Stimulated activated naive CD8-positive, alpha-beta T cell treated with anti-CD3 and anti-CD28 coated beads, Interleukin-15, Interleukin-2, amounts not matched to agents 100 U/mL and 50 U/mL, for 24 hours (primary cell): ENCODE results near the gene GNPTAB.
A peak's percentile ranks its signal among the peaks of the same experiment; 100 is the strongest.
"Not testable (repeated sequence)": the region's sequence is repeated elsewhere in the genome, so short reads cannot be mapped to it uniquely, and the experiment has no call there.

Experiments used
- ATAC-seq: fragments of 150-1000 bp; cut with Tn5 transposase; one replicate; pipeline ENCODE4 v1.10.0; 2021
- DNase-seq: peaks from one replicate; pipeline ENCODE4 v3.0.0; 2021

GNPTAB gene

DNA sequence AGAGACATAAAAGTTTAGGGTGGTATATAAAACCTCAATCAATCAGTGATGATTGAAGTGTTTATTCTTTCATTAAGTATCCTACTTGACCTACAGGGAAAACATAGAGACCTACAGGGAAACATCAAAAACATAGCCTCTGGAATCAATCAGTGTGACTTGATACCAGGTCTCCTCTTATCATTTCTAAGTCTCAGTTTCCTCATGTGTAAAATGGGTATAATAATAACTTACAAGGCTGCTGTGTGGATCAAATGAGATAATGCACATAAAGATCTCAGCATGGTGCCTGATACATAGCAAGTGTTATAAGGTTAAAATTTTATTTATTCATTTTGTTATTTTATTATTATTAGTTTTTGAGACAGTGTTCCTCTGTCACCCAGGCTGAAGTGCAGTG is 22.2 kb upstream of the GNPTAB start:
- no peak for ATAC-seq

DNA sequence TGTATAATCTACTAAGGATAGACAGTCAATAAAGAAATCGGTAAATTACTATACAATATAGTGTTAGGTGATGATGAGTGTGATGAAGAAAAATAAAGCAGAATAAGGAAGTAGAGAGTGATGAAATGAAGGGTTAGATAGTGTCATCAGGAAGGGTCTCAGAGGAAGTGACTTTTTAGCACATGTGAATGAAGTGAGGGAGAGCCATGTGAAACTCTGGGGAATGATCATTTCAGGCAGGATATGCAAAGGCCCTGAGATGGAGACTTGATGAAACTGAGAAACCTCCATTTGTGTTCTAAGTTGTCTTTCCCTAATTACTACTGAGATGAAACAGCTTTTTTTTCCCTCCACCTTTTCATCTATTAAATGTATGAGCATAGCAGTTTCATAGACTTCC is 19.4 kb upstream of the GNPTAB start:
- DNase-seq (no peak), ATAC-seq (peak; percentile 19)

More for the DNA sequence above, 22.2 kb upstream of the GNPTAB start:
- DNase-seq = no peak

DNA sequence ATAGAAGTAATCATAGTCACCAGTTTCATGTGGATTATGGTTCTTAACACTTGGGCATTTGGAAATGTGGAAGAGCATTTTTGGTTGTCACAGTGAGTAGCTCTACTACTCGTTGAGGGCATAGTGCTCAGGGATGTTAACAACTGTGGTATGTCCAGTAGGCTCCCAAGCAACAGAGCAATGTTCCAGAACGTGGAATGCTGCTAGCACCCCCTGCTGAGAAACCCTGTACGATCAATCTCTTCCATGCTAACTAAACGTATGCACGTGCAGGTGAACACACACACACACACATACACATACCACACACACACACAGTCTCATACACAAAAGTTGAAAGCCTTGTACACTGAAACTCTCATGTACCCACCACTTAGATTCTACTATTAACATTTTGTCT is 16.6 kb upstream of the GNPTAB start:
- ATAC-seq (no peak), DNase-seq (no peak)

DNA sequence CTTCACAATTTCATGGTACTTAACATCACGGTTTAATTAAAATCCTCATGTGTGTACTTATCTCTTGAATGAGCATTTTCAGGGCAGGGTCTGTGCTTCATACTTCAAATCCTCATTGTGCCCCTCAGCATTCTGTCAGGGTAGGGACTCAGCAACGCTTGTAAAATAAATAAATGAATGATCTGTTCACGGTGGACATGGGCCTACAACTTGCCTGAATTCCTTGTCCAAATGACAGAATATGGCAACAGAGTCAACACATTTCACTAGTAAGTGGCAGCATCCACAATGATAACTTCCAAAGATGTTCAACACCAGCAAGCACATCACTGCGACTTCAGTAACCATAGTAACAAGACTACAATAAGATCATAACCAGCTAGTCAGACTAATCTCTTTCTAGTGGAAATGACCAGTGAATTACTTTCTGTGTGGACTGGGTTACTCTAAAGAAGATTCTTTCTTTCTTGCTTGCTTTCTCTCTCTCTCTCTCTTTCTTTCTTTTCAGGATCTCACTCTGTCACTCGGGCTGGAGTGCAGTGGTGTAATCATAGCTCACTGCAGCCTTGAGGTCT is 14.5 kb upstream of the GNPTAB start:
- DNase-seq = no peak
- ATAC-seq = no peak

DNA sequence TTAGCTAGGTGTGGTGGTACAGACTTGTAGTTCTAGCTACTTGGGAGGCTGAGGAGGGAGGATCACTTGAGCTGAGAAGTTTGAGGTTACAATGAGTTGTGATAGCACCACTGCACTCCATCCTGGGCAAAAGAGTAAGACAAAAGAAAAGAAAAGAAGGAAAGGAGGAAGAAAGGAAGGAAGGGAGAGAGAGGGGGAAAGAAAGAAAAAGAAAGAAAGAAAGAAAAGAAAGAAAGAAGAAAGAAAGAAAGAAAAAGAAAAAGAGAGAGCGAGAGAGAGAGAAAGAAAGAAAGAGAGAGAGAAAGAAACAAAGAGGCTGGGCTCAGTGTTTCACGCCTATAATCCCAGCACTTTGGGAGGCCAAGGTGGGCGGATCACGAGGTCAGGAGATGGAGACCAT is 10.3 kb upstream of the GNPTAB start:
- DNase-seq (no peak), ATAC-seq (no peak)

DNA sequence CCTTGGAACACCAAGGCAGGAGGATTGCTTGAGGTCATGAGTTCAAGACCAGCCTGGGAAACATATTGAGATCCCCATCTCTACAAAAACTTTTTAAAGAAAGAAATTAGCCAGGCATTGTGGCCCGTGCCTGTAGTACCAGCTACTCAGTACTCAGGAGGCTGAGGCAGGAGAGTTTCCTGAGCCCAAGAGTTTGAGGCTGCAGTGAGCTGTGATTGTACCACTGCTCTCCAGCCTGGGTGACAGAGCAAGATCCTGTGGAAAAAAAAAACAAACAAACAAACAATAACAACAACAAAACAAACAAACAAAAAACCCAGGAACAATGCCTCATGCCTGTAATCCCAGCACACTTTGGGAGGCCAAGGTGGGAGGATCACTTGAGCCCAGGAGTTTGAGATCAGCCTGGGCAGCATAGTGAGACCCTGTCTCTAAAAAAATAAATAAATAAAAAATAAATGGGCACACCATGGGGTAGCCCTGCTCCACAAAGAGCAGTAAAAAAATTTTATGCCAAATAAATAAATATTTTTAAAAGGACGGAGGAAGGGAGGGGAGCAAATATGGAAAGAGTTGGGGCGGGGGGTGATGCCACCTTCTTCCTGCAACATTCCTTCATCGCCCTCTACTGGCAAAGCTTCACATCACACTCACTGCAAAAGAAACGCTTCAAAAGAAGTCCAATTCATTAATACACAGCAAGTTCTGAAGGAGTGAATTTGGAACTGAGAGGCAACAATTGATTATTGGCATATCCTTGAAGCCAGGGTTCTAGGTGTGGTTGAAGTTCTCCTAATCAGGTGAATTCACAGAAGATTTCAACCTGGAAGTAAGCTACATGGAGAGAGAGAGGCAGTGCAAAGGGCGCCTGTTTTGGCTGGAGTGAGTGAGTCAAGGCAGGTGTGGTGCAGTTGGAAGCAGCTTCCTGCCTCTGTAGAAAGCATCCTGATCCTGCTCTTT is 8.8 kb upstream of the GNPTAB start:
- peak; percentile 61 for ATAC-seq
- peak; percentile 73 for DNase-seq

DNA sequence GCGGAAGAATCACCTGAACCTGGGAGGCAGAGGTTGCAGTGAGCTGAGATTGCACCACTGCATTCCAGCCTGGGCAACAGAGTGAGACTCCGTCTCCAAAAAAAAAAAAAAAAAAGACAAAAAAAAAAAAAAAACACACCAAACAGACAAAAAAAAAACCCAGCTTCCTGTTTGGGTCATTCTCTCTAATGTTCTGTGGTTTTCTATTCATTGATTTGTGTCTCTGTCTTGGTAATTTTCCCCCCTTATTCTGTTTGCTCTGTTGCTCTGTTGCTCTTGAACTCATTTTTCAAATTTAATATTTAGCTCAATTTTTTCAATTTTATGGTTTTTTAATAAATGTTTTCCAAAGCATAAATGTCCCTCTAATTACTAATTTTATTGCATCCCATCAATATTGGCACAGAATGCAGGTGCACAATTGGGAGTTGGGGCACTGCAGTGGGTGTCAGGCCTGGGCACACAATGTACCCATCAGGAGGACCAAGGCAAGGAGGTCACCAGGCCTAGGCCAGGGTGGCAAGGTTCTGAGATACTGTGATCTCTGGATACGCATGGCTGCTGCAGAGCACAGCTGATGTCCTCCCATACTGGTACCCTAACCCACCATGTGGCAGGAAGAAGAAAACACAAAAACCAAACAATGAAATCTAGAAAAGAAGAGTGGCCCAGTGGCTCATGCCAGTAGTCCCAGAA is 8.0 kb upstream of the GNPTAB start:
- ATAC-seq (peak; percentile 52), DNase-seq (no peak)

DNA sequence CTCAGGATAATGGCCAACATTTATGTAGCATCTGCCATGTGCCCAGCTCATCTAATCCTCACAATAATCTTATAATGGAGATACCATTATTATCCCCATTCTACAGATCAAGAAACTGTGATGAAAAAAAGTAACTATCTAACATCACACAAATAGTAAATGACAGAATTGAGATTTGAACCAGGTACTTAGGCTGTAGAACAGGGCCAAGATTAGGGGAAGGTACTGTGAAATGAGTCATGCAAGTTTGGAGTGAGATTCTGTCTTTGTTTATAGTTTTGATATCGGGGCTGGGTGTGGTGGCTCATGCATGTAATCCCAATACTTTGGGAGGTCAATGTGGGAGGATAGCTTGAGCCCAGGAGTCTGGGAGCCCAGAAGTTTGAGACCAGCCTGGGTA is 1.3 kb upstream of the GNPTAB start:
- DNase-seq (no peak), ATAC-seq (no peak)

DNA sequence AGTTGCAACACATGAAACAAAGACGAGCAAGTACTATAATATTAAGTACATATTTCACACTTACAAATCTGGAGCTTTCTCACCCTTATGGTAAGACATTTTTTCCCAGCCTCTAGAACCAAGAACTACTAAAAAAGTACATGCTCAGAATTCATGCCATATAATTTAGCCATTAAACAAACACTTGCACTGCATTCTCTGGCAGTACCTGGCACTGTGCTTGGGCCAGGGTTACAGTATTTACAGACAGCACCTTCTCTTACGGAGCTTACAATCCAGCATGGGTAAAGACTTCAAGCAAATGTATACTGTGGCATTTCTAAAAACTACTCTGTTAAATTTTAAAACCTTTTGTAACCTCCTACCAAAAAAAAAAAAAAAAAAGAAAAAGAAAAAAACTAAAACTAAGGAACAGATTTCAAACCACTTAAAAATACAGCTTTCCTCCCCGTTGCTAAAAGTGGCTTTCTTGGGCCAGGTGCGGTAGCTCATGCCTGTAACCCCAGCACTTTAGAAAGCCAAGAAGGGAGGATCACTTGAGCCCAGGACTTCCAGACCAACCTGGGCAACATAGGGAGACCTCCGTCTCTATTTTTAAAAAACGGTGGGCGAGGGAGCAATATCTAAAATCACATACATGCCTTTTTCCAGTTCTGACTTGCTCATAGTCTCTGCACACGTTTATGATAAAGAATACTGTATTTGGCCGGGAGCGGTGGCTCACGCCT is 956 bp downstream of the GNPTAB start:
- ATAC-seq (no peak), DNase-seq (no peak)

DNA sequence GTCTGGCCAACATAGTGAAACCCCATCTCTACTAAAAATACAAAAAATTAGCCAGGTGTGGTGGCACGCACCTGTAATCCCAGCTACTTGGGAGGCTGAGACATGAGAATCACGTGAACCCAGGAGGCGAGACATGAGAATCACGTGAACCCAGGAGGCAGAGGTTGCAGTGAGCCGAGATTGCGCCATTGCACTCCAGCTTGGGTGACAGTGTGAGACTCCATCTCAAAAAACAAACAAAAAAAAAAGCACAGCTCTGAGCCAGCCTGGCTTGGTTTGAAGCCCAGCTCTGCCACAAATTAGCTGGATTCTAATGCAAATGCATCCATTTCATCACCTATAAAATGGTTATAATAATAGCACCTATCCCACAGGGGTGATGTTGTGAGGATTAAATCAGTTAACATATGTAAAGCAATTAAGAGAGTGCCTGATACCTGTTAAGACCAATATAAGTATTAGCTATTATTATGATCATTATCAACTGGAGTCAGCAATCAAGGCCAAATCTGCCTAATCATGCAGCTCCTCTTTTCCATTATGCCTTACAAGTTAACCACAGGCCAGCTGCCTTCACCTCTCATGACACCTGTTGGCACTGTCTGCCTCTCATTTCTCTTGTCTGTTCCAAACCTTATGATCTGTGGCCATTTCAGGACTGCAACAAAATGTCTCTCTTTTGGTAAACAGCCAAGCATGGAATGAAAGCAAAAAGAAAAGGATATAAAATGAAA is 2.1 kb downstream of the GNPTAB start:
- ATAC-seq (no peak), DNase-seq (no peak)

DNA sequence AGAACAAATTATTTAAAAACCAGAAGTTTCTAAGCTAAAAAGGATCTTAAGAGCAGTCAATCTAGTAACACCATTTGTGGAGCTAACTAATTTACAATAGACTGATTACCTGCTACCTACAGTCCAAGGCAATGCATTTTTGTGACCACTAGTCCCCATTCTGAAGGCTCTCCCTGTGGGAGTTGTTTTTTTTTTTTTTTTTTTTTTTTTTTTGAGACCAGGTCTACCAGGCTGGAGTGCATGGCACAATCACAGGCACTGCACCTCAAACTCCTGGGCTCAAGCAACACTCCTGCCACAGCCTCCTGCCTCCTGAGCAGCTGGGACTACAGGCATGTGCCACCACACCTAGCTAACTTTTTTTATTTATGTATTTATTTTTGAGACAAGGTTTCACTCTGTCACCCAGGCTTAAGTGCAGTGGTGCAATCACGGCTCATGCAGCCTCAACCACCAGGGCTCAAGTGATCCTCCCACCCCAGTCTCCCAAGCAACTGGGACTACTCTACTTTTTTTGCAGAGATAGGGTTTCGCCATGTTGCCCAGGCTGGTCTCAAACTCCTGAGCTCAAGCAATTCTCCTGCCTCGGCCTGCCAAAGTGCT is 3.9 kb downstream of the GNPTAB start:
- DNase-seq (no peak), ATAC-seq (no peak)

DNA sequence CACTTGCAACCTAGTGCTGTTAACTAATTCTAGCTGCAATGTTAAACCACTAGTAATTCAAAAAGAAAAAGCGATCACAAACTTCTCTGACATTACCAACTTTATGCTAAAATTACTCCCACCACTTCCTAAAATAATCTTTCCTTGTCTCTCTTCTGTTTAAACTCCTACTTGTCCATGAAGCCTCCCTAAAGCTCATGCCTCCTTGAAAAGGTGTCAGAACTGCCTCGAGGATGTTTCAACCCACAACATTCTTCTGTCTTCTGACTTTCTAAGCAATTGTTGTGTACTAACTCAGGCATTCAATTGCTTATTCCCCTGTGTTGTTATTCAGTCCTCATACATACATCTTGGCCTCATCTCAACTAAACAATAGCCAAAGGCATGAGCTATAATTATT is 5.9 kb downstream of the GNPTAB start:
- no peak for ATAC-seq
- DNase-seq = no peak

DNA sequence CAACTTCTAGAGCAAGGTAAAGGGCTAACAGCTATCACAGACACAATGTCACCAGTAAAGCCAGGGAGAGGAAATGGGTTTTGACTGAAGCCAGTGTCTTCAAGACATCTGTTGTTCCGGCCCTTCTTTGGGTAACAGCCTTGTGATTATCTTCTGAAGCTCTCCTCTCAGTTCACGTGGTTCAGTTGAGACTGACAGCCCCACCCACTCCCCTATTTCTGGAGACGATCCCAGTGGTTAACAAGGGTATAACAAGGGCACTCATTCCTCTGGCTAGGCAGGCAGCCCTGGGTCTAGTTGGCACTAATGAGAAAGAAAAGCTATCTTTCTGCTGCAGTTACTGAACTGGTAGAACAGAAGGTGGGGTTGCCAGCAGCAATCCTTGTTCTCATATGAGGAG is 6.9 kb downstream of the GNPTAB start:
- peak; percentile 54 for DNase-seq
- peak; percentile 84 for ATAC-seq

DNA sequence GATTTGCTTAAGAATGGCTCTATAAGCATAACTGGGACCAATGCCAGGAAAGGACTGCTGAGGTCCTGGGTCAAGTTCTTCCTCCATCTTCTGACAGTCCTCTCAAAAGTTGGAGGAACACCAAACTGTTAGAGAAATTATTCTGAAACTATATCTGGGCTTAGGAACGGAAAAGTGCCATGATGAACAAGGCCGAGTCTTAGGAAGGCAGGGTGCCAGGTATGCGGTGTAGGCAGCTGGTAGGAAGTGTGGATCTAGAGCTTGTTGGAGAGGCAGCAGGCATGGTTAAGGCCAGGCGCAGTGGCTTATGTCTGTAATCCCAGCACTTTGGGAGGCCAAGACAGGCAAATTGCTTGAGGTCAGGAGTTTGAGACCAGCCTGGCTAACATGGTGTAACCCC is 7.7 kb downstream of the GNPTAB start:
- DNase-seq (no peak), ATAC-seq (no peak)

DNA sequence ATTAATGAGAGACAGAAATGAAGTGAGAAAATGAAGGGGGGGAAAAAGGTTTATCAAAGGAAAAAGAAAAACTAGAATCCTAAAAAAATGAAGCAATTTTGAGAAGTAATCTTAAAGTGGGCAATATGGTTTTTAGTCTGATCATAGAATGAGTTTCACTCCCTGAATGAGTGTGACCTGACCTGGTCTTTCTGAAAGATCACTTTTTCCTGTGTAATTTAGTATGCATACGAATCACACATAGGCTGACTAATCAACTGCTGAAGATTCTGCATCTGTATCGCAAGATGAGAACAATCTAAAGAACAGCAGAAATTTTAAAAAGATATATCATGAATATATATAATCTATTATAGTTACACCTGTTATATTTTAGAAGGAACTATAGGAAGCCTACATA is 11.3 kb downstream of the GNPTAB start:
- DNase-seq (no peak), ATAC-seq (peak; percentile 90)

DNA sequence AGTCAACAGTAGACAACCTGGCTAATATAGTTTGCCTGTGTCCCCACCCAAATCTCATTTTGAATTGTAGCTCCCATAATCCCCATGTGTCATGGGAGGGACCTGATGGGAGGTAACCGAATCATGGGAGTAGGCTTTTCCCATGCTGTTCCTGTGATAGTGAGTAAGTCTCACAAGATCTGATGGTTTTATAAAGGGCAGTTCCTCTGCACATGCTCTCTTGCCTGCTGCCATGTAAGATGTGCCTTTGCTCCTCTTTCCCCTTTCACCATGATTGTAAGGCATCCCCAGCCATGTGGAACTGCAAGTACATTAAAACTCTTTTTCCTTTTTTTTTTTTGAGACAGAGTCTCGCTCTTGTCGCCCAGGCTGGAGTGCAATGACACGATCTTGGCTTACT is 12.1 kb downstream of the GNPTAB start:
- ATAC-seq, DNase-seq: not testable (repeated sequence)

DNA sequence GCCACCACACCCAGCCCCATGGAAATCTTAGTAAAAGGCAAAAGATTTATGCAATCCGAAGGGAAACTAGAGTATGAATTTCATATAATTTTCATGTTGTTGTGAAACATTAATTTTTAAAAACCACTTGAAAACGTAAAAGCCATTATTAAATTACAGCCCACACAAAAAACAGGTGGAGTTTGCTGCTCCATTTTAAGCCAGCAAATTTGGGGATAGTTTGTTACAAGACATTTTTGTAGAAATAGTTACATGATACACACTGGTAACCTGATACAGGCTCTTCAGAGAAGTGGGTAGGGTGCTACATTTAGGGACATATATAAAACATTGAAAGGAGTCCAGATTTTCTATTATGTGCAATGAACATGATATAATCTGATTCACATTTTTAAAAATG is 17.6 kb downstream of the GNPTAB start:
- no peak for DNase-seq
- no peak for ATAC-seq

DNA sequence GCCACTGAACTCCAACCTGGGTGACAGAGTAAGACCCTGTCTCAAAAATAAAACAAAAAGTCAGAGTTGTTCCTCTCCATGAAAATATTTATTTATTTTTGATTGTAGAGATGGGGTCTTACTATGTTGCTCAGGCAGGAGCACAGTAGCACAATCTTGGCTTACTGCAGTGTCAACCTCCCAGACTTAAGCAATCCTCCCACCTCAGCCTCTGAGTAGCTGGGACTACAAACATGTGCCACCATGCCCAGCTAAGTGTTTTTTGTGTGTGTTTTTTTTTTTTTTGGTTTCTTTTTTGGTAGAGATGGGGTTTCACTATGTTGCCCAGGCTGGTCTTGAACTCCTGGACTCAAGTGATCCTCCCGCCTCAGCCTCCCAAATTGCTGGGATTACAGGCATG is 18.0 kb downstream of the GNPTAB start:
- not testable (repeated sequence) for DNase-seq, ATAC-seq

DNA sequence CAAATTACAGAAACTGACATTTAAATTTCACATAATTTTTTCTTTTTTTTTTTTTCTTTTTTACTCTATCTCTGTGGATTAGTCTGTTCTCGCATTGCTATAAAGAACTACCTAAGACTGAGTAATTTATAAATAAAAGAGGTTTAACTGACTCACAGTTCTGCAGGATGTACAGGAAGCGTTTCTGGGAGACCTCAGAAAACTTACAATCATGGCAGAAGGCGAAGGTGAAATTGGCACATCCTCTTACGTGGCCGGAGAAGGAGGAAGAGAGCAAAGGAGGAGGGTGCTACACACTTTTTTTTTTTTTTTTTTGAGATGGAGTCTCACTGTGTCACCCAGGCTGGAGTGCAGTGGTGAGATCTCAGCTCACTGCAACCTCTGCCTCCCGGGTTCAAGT is 19.4 kb downstream of the GNPTAB start:
- ATAC-seq = peak; percentile 40
- not testable (repeated sequence) for DNase-seq

DNA sequence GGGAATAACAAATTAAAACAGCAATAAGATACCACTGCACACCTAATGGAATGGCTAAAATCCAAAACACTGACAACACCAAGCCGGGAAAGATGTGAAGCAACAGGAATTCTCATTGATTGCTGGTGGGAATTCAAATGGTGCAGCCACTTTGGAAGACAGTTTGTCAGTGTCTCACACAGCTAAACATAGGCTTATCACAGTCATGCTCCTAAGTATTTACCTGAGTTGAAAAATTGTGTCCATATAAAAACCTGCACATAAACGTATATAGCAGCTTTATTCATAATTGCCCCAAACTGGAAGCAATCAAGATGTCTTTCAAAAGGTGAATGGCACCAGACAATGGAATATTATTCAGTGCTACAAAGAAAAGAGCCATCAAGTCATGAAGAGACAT is 21.6 kb downstream of the GNPTAB start:
- ATAC-seq (no peak), DNase-seq (no peak)

DNA sequence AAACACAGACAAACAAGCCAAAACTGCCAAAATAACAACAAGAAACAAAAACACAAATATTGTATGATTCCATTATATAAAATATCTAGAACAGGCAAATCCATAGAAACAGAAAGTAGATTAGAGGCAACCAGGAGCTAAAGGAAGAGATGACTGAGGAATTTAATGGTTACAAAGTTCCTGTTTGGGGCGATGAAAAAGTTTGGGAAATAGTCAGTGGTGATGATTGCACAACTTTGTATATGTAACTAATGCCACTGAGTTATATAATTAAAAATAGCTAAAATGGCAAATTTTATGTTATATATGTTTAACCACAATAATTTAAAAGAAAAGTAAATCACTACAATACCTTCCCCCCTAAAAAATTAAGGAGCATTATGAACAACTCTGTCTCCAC is 24.5 kb downstream of the GNPTAB start:
- ATAC-seq (no peak), DNase-seq (no peak)
